HUES48 (cell line): ENCODE measurements around the gene GADL1.
A peak's percentile ranks its signal among the peaks of the same experiment; 100 is the strongest.

ENCODE experiments used
- H3K27ac ChIP-seq: one replicate; pipeline ENCODE4 v1.7.0; 2013; ENCODE audit warnings: low read depth, low read length, inconsistent platforms
- H3K27me3 ChIP-seq: 2 replicates; pipeline ENCODE4 v1.6.1; 2013; ENCODE audit warnings: mild to moderate bottlenecking, low read length; ENCODE audit not compliant: control insufficient read depth, insufficient read depth
- H3K36me3 ChIP-seq: 2 replicates; pipeline ENCODE4 v1.6.1; 2013; ENCODE audit warnings: low read length; ENCODE audit not compliant: control insufficient read depth, insufficient read depth
- H3K4me1 ChIP-seq: 2 replicates; pipeline ENCODE4 v1.6.1; 2013; ENCODE audit warnings: mild to moderate bottlenecking, low read length; ENCODE audit not compliant: control insufficient read depth, insufficient read depth
- H3K4me3 ChIP-seq: 2 replicates; pipeline ENCODE4 v1.5.1; 2013; ENCODE audit warnings: mild to moderate bottlenecking, low read depth, low read length
- H3K9ac ChIP-seq: 2 replicates; pipeline ENCODE4 v1.6.1; 2013; ENCODE audit warnings: mild to moderate bottlenecking, low read depth, low read length, moderate library complexity
- H3K9me3 ChIP-seq: 2 replicates; pipeline ENCODE4 v1.6.1; 2013; ENCODE audit warnings: low read length; ENCODE audit not compliant: control insufficient read depth, insufficient read depth

The GADL1 gene

GRCh38 chr3:30760040-30760695 is 134.3 kb downstream of the GADL1 start:
- Histone ChIP-seq H3K4me1 (no peaks in the 10 kb centered on the region), H3K9ac (no peak overlapping the region), H3K27me3 (no peaks in the 10 kb centered on the region), H3K36me3 (no peaks in the 10 kb centered on the region), H3K4me3 (no peak overlapping the region), H3K9me3 (no peaks in the 10 kb centered on the region), H3K27ac (no peak overlapping the region)

GRCh38 chr3:30756218-30756617 is 138.2 kb downstream of the GADL1 start:
- no peak overlapping the region for H3K27ac ChIP-seq
- no peaks in the 10 kb centered on the region for H3K36me3 ChIP-seq
- H3K4me3 ChIP-seq: no peak overlapping the region
- no peak overlapping the region for H3K9ac ChIP-seq
- H3K9me3 ChIP-seq: no peaks in the 10 kb centered on the region
- H3K27me3 ChIP-seq: no peaks in the 10 kb centered on the region
- H3K4me1 ChIP-seq: peaks cover 7% of the 10 kb centered on the region; the same call in 1 of the 2 replicates

- H3K27me3 ChIP-seq: no peaks in the 10 kb centered on the region
- peaks cover 21% of the 10 kb centered on the region for H3K4me1 ChIP-seq
Observed at GRCh38 chr3:30754426-30754825, 140.0 kb downstream of the GADL1 start.

GRCh38 chr3:30753766-30754165 is 140.7 kb downstream of the GADL1 start:
- Histone ChIP-seq H3K27me3 (no peaks in the 10 kb centered on the region), H3K9ac (no peak overlapping the region), H3K27ac (no peak overlapping the region), H3K4me1 (peaks cover 21% of the 10 kb centered on the region), H3K4me3 (no peak overlapping the region), H3K9me3 (no peaks in the 10 kb centered on the region), H3K36me3 (no peaks in the 10 kb centered on the region)

More at GRCh38 chr3:30754426-30754825, 140.0 kb downstream of the GADL1 start:
- Histone ChIP-seq H3K36me3 (no peaks in the 10 kb centered on the region), H3K9me3 (no peaks in the 10 kb centered on the region), H3K9ac (no peak overlapping the region), H3K27ac (no peak overlapping the region), H3K4me3 (no peak overlapping the region)

GRCh38 chr3:30752970-30753369 is 141.5 kb downstream of the GADL1 start:
- Histone ChIP-seq H3K27ac (no peak overlapping the region), H3K4me1 (peaks cover 23% of the 10 kb centered on the region), H3K4me3 (no peak overlapping the region), H3K27me3 (no peaks in the 10 kb centered on the region), H3K36me3 (no peaks in the 10 kb centered on the region), H3K9ac (no peak overlapping the region), H3K9me3 (no peaks in the 10 kb centered on the region)

- Histone ChIP-seq H3K4me3 (no peak overlapping the region), H3K9me3 (no peaks in the 10 kb centered on the region), H3K36me3 (no peaks in the 10 kb centered on the region), H3K4me1 (peaks cover 27% of the 10 kb centered on the region), H3K9ac (no peak overlapping the region), H3K27ac (no peak overlapping the region), H3K27me3 (no peaks in the 10 kb centered on the region)
Observed at GRCh38 chr3:30752491-30752890, 142.0 kb downstream of the GADL1 start.

GRCh38 chr3:30751610-30752299 is 142.7 kb downstream of the GADL1 start:
- Histone ChIP-seq H3K4me1 (peaks cover 27% of the 10 kb centered on the region), H3K27me3 (no peaks in the 10 kb centered on the region), H3K9ac (no peak overlapping the region), H3K27ac (peak overlapping the region; percentile 46), H3K9me3 (no peaks in the 10 kb centered on the region), H3K36me3 (no peaks in the 10 kb centered on the region), H3K4me3 (no peak overlapping the region)

GRCh38 chr3:30750967-30751366 is 143.5 kb downstream of the GADL1 start:
- Histone ChIP-seq H3K27me3 (no peaks in the 10 kb centered on the region), H3K36me3 (no peaks in the 10 kb centered on the region), H3K4me1 (peaks cover 27% of the 10 kb centered on the region), H3K27ac (peak overlapping the region; percentile 46), H3K9ac (no peak overlapping the region), H3K9me3 (no peaks in the 10 kb centered on the region), H3K4me3 (no peak overlapping the region)

- H3K9me3 ChIP-seq: no peaks in the 10 kb centered on the region
- H3K4me3 ChIP-seq: no peak overlapping the region
- no peaks in the 10 kb centered on the region for H3K36me3 ChIP-seq
- no peaks in the 10 kb centered on the region for H3K27me3 ChIP-seq
- no peak overlapping the region for H3K9ac ChIP-seq
- H3K27ac ChIP-seq: no peak overlapping the region
- peaks cover 27% of the 10 kb centered on the region for H3K4me1 ChIP-seq
Observed at GRCh38 chr3:30749230-30749629, 145.2 kb downstream of the GADL1 start.

GRCh38 chr3:30747771-30748281 is 146.6 kb downstream of the GADL1 start:
- Histone ChIP-seq H3K27me3 (no peaks in the 10 kb centered on the region), H3K4me1 (peaks cover 36% of the 10 kb centered on the region), H3K36me3 (no peaks in the 10 kb centered on the region), H3K4me3 (no peak overlapping the region), H3K9me3 (no peaks in the 10 kb centered on the region), H3K9ac (no peak overlapping the region), H3K27ac (no peak overlapping the region)

- Histone ChIP-seq H3K4me3 (no peak overlapping the region), H3K9ac (no peak overlapping the region), H3K27ac (no peak overlapping the region), H3K9me3 (no peaks in the 10 kb centered on the region), H3K4me1 (peaks cover 16% of the 10 kb centered on the region; the same call in 1 of the 2 replicates), H3K27me3 (no peaks in the 10 kb centered on the region), H3K36me3 (no peaks in the 10 kb centered on the region)
Observed at GRCh38 chr3:30743641-30744317, 150.7 kb downstream of the GADL1 start.
